CD4-positive, alpha-beta T cell (primary cell): ENCODE measurements around the gene SLC13A3. TPM values are rescaled to one million over a fixed set of nuclear protein-coding genes. Genes with fewer than 3 reads are reported as not detected.

Experiments
- ATAC-seq: fragments of 200-7000 bp; cut with Tn5 transposase; one replicate; pipeline ENCODE4 v1.10.0; 2022; ENCODE audit warnings: mild to moderate bottlenecking; ENCODE audit not compliant: poor library complexity
- CTCF ChIA-PET: fragments of 350-600 bp; sonication (Branson Sonifier 250); formaldehyde crosslinking; loops from one replicate; lab custom pipeline; 2021; ENCODE audit warnings: antibody characterized with exemption, inconsistent platforms; lab: Charles Lee
- POLR2A ChIA-PET: fragments of 350-600 bp; sonication (Branson Sonifier 250); formaldehyde crosslinking; loops from one replicate; lab custom pipeline; 2021; ENCODE audit warnings: antibody characterized with exemption, inconsistent platforms; lab: Charles Lee
- DNase-seq, 14 experiments: peaks; one replicate each; pipeline ENCODE4 v3.0.0-alpha.2; 2013 to 2020; ENCODE audit warnings: mixed read lengths in 2 of 14
- H3K27ac ChIP-seq, 2 donors: one replicate each; pipeline versions ENCODE4 v1.5.1 to v1.7.0; 2013; ENCODE audit warnings: low read length in 2 of 2, low read depth in 1 of 2, mild to moderate bottlenecking in 1 of 2
- H3K27me3 ChIP-seq, 2 experiments: 1 replicate in 1 of 2; 2 replicates in 1 of 2; pipeline versions ENCODE4 v1.6.1 to v1.7.0; 2013; ENCODE audit warnings: low read length in 2 of 2, control low read depth in 1 of 2, mild to moderate bottlenecking in 1 of 2, moderate library complexity in 1 of 2; ENCODE audit not compliant: insufficient read depth in 2 of 2, control insufficient read depth in 1 of 2
- H3K36me3 ChIP-seq: one replicate; pipeline ENCODE4 v1.6.1; 2013; ENCODE audit warnings: low read length, control low read depth; ENCODE audit not compliant: insufficient read depth
- H3K4me1 ChIP-seq: one replicate; pipeline ENCODE4 v1.6.1; 2013; ENCODE audit warnings: low read length, control low read depth; ENCODE audit not compliant: insufficient read depth
- H3K4me3 ChIP-seq: one replicate; pipeline ENCODE4 v1.5.1; 2013; ENCODE audit warnings: mild to moderate bottlenecking, low read length, moderate library complexity
- H3K9me3 ChIP-seq, 2 experiments: 1 replicate in 1 of 2; 2 replicates in 1 of 2; pipeline versions ENCODE4 v1.6.1 to v1.7.0; 2013; ENCODE audit warnings: low read length in 2 of 2, mild to moderate bottlenecking in 2 of 2, control low read depth in 1 of 2, moderate library complexity in 1 of 2; ENCODE audit not compliant: control insufficient read depth in 1 of 2, insufficient read depth in 1 of 2
- H3K27ac Mint-ChIP-seq: one replicate; pipeline ENCODE4 v1.8.0; 2020; ENCODE audit warnings: mixed read lengths
- H3K27me3 Mint-ChIP-seq: one replicate; pipeline ENCODE4 v1.8.0; 2021; ENCODE audit warnings: mixed read lengths
- H3K36me3 Mint-ChIP-seq: one replicate; pipeline ENCODE4 v1.8.0; 2021; ENCODE audit warnings: low read depth, mixed read lengths
- H3K4me1 Mint-ChIP-seq: one replicate; pipeline ENCODE4 v1.8.0; 2021; ENCODE audit warnings: low read depth, mixed read lengths
- H3K4me3 Mint-ChIP-seq: one replicate; pipeline ENCODE4 v1.8.0; 2020; ENCODE audit warnings: mild to moderate bottlenecking, mixed read lengths
- H3K9me3 Mint-ChIP-seq: one replicate; pipeline ENCODE4 v1.8.0; 2020; ENCODE audit warnings: mixed read lengths
- intact Hi-C, 2 experiments: fragments of 100-400 bp; cut with DNase I in 1 of 2; cut with micrococcal nuclease in 1 of 2; formaldehyde crosslinking; loops; one replicate each; pipeline versions ENCODE4 v1.15.1 to v1.9.0; 2023 to 2025; cut with DNase I, micrococcal nuclease
- total RNA-seq, 174 experiments: library from RNA in 2 of 174; stranded (reverse) in 2 of 174; gene quantifications; one replicate each; pipeline ENCODE4 v1.2.3 and lab custom pipeline; 2021 to 2026
- TF ChIP-seq, protein P1 (sequence below): fragments of 200-600 bp; IDR thresholded peaks from one replicate; pipeline ENCODE4 v1.8.0; 2022; ENCODE audit warnings: antibody characterized with exemption, mild to moderate bottlenecking

Gene SLC13A3
- total RNA-seq, 2 experiments from 2014 or later: 0.28 TPM; not detected in 1

DNA sequence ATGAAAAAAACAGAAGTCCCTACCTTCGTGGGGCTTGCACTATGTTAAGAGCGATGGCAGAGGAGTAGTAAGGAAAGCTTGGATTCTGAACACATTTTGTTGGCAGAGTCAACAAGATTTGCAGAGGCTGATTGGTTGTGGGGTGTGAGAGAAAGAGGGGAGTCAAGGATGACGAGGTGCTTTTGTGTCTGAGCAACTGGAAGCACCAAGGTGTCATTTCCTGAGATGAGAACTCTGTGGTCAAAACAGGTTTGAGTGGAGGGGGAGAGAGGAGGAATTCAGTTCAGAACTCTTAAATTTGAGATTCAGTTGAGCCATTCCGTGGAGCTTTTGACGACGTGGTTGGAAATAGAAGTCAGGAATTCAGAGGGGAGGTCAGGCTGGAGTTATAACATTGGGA lies 104.3 kb downstream of the SLC13A3 start:
- Mint-ChIP-seq H3K36me3 (no peaks in the 10 kb centered on the region), H3K4me1 (no peaks in the 10 kb centered on the region), H3K4me3 (no peak overlapping the region), H3K27ac (no peak overlapping the region), H3K27me3 (peaks cover 11% of the 10 kb centered on the region), H3K9me3 (no peaks in the 10 kb centered on the region)
- H3K4me1 ChIP-seq: peaks cover 20% of the 10 kb centered on the region
- no peak overlapping the region for H3K27ac ChIP-seq
- ChIA-PET POLR2A (no interaction called here), CTCF (no interaction called here)
- no peaks in the 10 kb centered on the region for H3K36me3 ChIP-seq
- intact Hi-C loops: no loop called here
- H3K4me3 ChIP-seq: no peak overlapping the region
- peak in 1 of 14 experiments; percentile 4 for DNase-seq
- H3K9me3 ChIP-seq: peaks cover 0 to 3% of the 10 kb centered on the region in 2 experiments
- H3K27me3 ChIP-seq: peaks cover 0 to 6% of the 10 kb centered on the region in 2 experiments
- TF ChIP-seq, protein P1, sequence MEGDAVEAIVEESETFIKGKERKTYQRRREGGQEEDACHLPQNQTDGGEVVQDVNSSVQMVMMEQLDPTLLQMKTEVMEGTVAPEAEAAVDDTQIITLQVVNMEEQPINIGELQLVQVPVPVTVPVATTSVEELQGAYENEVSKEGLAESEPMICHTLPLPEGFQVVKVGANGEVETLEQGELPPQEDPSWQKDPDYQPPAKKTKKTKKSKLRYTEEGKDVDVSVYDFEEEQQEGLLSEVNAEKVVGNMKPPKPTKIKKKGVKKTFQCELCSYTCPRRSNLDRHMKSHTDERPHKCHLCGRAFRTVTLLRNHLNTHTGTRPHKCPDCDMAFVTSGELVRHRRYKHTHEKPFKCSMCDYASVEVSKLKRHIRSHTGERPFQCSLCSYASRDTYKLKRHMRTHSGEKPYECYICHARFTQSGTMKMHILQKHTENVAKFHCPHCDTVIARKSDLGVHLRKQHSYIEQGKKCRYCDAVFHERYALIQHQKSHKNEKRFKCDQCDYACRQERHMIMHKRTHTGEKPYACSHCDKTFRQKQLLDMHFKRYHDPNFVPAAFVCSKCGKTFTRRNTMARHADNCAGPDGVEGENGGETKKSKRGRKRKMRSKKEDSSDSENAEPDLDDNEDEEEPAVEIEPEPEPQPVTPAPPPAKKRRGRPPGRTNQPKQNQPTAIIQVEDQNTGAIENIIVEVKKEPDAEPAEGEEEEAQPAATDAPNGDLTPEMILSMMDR: no peak
- ATAC-seq: no peak

DNA sequence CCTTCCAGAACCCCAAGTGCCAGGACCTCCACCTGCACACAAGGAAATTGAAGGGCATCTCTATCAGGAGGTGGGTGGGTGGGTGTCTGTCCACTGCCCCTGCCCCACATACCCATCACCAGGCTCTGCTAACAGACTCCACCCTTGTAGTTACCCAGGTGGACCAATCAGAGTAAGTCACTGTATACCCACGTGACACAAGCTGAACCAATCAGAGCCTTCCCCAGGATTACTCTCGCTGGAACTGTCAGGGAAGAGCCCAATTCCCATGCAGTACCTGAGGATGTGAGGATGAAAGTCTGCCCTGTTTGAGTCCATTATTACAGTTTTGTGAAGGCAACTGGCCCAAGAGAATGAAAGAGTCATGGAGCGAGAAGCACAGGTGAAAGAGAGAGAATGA lies 105.0 kb downstream of the SLC13A3 start:
- CTCF ChIA-PET: no interaction called here
- intact Hi-C loops: no loop called here

DNA sequence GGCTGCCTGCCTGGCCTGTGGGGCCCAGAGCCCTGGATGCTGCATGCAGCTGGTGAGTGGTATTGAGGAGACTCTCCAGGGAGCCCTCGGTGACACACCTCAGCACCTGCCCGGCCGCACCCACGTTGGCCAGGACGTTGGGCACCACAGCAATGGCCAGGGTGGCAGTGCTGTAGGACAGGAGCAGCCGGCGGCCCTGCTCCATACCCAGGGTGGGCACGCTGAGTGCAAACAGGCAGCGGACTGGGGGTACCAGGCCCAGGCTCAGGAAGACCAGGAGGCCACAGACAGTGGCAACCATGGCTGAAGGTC lies 105.5 kb downstream of the SLC13A3 start:
- no peak overlapping the region for H3K4me3 Mint-ChIP-seq
- intact Hi-C loops: no loop called here

More for the DNA sequence above, 105.0 kb downstream of the SLC13A3 start:
- Mint-ChIP-seq H3K4me3 (no peak overlapping the region), H3K27ac (no peak overlapping the region), H3K36me3 (no peaks in the 10 kb centered on the region), H3K4me1 (no peaks in the 10 kb centered on the region), H3K9me3 (no peaks in the 10 kb centered on the region), H3K27me3 (peaks cover 11% of the 10 kb centered on the region)
- no peak for DNase-seq
- TF ChIP-seq, protein P1: no peak
- H3K27ac ChIP-seq: no peak overlapping the region
- ATAC-seq: no peak
- peaks cover 0 to 3% of the 10 kb centered on the region in 2 experiments for H3K9me3 ChIP-seq
- H3K4me3 ChIP-seq: no peak overlapping the region
- H3K4me1 ChIP-seq: peaks cover 16% of the 10 kb centered on the region
- H3K36me3 ChIP-seq: no peaks in the 10 kb centered on the region
- peaks cover 0 to 6% of the 10 kb centered on the region in 2 experiments for H3K27me3 ChIP-seq
- POLR2A ChIA-PET: no interaction called here

More for the DNA sequence above, 105.5 kb downstream of the SLC13A3 start:
- no peak overlapping the region for H3K27ac ChIP-seq
- H3K27me3 ChIP-seq: peaks cover 0 to 6% of the 10 kb centered on the region in 2 experiments
- no peaks in the 10 kb centered on the region for H3K36me3 ChIP-seq
- H3K4me1 ChIP-seq: peaks cover 16% of the 10 kb centered on the region
- H3K4me3 ChIP-seq: no peak overlapping the region
- Mint-ChIP-seq H3K27ac (no peak overlapping the region), H3K36me3 (no peaks in the 10 kb centered on the region), H3K9me3 (no peaks in the 10 kb centered on the region), H3K27me3 (peaks cover 11% of the 10 kb centered on the region), H3K4me1 (no peaks in the 10 kb centered on the region)
- no peak for ATAC-seq
- CTCF ChIA-PET: no interaction called here
- DNase-seq: no peak
- TF ChIP-seq, protein P1: no peak
- H3K9me3 ChIP-seq: peaks cover 0 to 3% of the 10 kb centered on the region in 2 experiments
- POLR2A ChIA-PET: no interaction called here
